Glutamatergic neuron (in vitro differentiated cells): ENCODE results near the gene INAFM2. TPM values are rescaled to one million over a fixed set of nuclear protein-coding genes. Genes with fewer than 3 reads are reported as not detected.

ENCODE experiments used
- DNase-seq: peaks from one replicate; pipeline ENCODE4 v3.0.0; 2022
- H3K27ac Mint-ChIP-seq: one replicate; pipeline ENCODE4 v1.8.0; 2020; ENCODE audit warnings: mild to moderate bottlenecking, mixed read lengths, inconsistent platforms; ENCODE audit not compliant: unreplicated experiment
- H3K27me3 Mint-ChIP-seq: one replicate; pipeline ENCODE4 v1.8.0; 2020; ENCODE audit warnings: mild to moderate bottlenecking, moderate library complexity, mixed read lengths, inconsistent platforms; ENCODE audit not compliant: unreplicated experiment
- H3K36me3 Mint-ChIP-seq: one replicate; pipeline ENCODE4 v1.8.0; 2020; ENCODE audit warnings: mild to moderate bottlenecking, mixed read lengths, inconsistent platforms; ENCODE audit not compliant: unreplicated experiment
- H3K4me1 Mint-ChIP-seq: one replicate; pipeline ENCODE4 v1.8.0; 2020; ENCODE audit warnings: mild to moderate bottlenecking, low read depth, mixed read lengths, inconsistent platforms; ENCODE audit not compliant: unreplicated experiment
- H3K4me3 Mint-ChIP-seq: one replicate; pipeline ENCODE4 v1.8.0; 2020; ENCODE audit warnings: mild to moderate bottlenecking, mixed read lengths, inconsistent platforms; ENCODE audit not compliant: unreplicated experiment
- H3K9me3 Mint-ChIP-seq: one replicate; pipeline ENCODE4 v1.8.0; 2020; ENCODE audit warnings: mild to moderate bottlenecking, moderate library complexity, mixed read lengths, inconsistent platforms; ENCODE audit not compliant: unreplicated experiment
- total RNA-seq: library from RNA; stranded (reverse); fragmentation: NEBNext Ultra II Directional; extraction: Animal tissue kit (Norgen Biotek cat#: 25700); gene quantifications from one replicate; pipeline ENCODE4 v1.2.1, GENCODE V29; 2021; ENCODE audit not compliant: unreplicated experiment
- TF ChIP-seq, protein P1 (sequence below): fragments of 200-600 bp; sonication (generic); IDR thresholded peaks from one replicate; pipeline ENCODE4 v1.5.0; 2021; ENCODE audit not compliant: partially characterized antibody, unreplicated experiment

Gene INAFM2
- total RNA-seq, 1 donor from 2014 or later, result 15.9 TPM

DNA sequence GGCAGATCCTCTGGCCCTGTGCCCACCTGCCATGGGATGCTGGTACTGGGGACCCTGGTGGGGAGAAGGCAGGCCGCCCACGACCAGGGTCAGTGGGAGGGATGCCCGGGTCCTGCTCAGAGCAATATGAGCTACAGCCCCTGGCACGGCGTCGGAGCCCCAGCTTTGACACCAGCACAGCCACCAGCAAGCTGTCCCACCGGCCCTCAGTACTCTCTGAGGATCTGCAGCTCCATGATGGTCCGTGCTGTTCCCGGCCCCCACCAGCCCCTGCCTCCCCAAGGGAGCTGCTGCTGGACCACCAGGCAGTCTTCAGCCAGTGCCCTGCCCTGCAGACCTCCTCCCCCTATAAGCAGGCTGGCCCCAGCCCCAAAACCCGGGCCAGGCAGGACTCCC lies 46.0 kb downstream of the INAFM2 start:
- H3K36me3 Mint-ChIP-seq, result peaks cover 4% of the 10 kb centered on the region
- DNase-seq, result no peak
- H3K27ac Mint-ChIP-seq, result no peak overlapping the region
- H3K4me3 Mint-ChIP-seq, result peak overlapping the region; percentile 82
- peaks cover 6% of the 10 kb centered on the region for H3K27me3 Mint-ChIP-seq
- TF ChIP-seq, protein P1, sequence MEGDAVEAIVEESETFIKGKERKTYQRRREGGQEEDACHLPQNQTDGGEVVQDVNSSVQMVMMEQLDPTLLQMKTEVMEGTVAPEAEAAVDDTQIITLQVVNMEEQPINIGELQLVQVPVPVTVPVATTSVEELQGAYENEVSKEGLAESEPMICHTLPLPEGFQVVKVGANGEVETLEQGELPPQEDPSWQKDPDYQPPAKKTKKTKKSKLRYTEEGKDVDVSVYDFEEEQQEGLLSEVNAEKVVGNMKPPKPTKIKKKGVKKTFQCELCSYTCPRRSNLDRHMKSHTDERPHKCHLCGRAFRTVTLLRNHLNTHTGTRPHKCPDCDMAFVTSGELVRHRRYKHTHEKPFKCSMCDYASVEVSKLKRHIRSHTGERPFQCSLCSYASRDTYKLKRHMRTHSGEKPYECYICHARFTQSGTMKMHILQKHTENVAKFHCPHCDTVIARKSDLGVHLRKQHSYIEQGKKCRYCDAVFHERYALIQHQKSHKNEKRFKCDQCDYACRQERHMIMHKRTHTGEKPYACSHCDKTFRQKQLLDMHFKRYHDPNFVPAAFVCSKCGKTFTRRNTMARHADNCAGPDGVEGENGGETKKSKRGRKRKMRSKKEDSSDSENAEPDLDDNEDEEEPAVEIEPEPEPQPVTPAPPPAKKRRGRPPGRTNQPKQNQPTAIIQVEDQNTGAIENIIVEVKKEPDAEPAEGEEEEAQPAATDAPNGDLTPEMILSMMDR, result no peak
- H3K9me3 Mint-ChIP-seq, result peaks cover 15% of the 10 kb centered on the region
- H3K4me1 Mint-ChIP-seq, result peaks cover 4% of the 10 kb centered on the region

DNA sequence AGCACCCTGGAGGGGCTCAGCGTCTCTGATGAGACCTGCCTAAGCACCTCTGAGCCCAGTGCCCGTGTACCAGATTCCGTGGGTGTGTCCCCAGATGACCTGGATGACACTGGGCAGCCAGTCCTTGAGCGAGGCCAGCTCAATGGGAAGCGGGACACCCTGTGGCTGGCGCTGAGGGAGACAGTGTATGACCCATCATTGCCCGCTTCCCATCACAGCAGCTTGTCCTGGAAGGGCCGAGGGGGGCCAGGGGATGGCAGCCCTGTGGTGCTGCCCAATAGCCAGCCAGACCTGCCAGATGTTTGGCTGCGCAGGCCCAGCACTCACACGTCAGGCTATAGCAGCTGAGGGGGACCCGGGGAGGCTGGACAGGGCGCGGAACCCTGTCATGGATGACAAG lies 46.5 kb downstream of the INAFM2 start:
- H3K27ac Mint-ChIP-seq, result no peak overlapping the region
- peaks cover 6% of the 10 kb centered on the region for H3K27me3 Mint-ChIP-seq
- peaks cover 4% of the 10 kb centered on the region for H3K36me3 Mint-ChIP-seq
- H3K9me3 Mint-ChIP-seq, result peaks cover 15% of the 10 kb centered on the region
- H3K4me1 Mint-ChIP-seq, result peaks cover 4% of the 10 kb centered on the region
- H3K4me3 Mint-ChIP-seq, result no peak overlapping the region
- DNase-seq, result no peak
- TF ChIP-seq, protein P1, result no peak

- Mint-ChIP-seq H3K4me3 (no peak overlapping the region), H3K9me3 (peaks cover 7% of the 10 kb centered on the region), H3K27me3 (no peaks in the 10 kb centered on the region), H3K4me1 (peaks cover 4% of the 10 kb centered on the region), H3K36me3 (peaks cover 4% of the 10 kb centered on the region), H3K27ac (no peak overlapping the region)
- DNase-seq, result no peak
- TF ChIP-seq, protein P1, result no peak
Measured at GRCh38 chr15:40372981-40373380, 49.5 kb downstream of the INAFM2 start.

Other genes starting within 250 kb of the INAFM2 start
- 11.3 TPM for gene BMF, start 214.8 kb upstream of the INAFM2 start, total RNA-seq
- 16.5 TPM for gene BUB1B, start 162.6 kb upstream of the INAFM2 start, total RNA-seq
- gene PAK6, start 84.6 kb upstream of the INAFM2 start, total RNA-seq, result not detected
- gene ANKRD63, start 40.6 kb upstream of the INAFM2 start, total RNA-seq, result not detected
- gene PLCB2, start 15.8 kb upstream of the INAFM2 start, total RNA-seq, result 2.6 TPM
- gene CCDC9B, start 17.2 kb downstream of the INAFM2 start, total RNA-seq, result 0.49 TPM
- not detected for gene PHGR1, start 27.3 kb downstream of the INAFM2 start, total RNA-seq
- gene DISP2, start 34.5 kb downstream of the INAFM2 start, total RNA-seq, result 44.3 TPM
- 62.9 TPM for gene KNSTRN, start 59.0 kb downstream of the INAFM2 start, total RNA-seq
- 44.3 TPM for gene IVD, start 82.1 kb downstream of the INAFM2 start, total RNA-seq
- gene BAHD1, start 117.3 kb downstream of the INAFM2 start, total RNA-seq, result 29.9 TPM
- 3.9 TPM for gene CHST14, start 147.3 kb downstream of the INAFM2 start, total RNA-seq
- gene CCDC32, start 241.3 kb downstream of the INAFM2 start, total RNA-seq, result 21.4 TPM
- 10.6 TPM for gene RPUSD2, start 245.6 kb downstream of the INAFM2 start, total RNA-seq